Endodermal cell (in vitro differentiated cells): ENCODE results near the gene FAM236D. TPM values are rescaled to one million over a fixed set of nuclear protein-coding genes. Genes with fewer than 3 reads are reported as not detected.
"Not testable (repeated sequence)": the region's sequence is repeated elsewhere in the genome, so short reads cannot be mapped to it uniquely, and the experiment has no call there.

Source experiments
- DNase-seq: peaks from one replicate; pipeline ENCODE4 v3.0.0-alpha.2; 2017
- H3K27ac ChIP-seq: 2 replicates; pipeline ENCODE4 v1.5.1; 2013; ENCODE audit warnings: mild to moderate bottlenecking, low read depth, low read length, moderate library complexity
- H3K27me3 ChIP-seq: 2 replicates; pipeline ENCODE4 v1.6.1; 2013; ENCODE audit warnings: mild to moderate bottlenecking, low read length, moderate library complexity; ENCODE audit not compliant: insufficient read depth, control insufficient read depth, poor library complexity, severe bottlenecking
- H3K36me3 ChIP-seq: 2 replicates; pipeline ENCODE4 v1.7.0; 2013; ENCODE audit warnings: mild to moderate bottlenecking, low read length, moderate library complexity; ENCODE audit not compliant: control insufficient read depth, insufficient read depth
- H3K4me1 ChIP-seq: one replicate; pipeline ENCODE4 v1.7.0; 2013; ENCODE audit warnings: low read length; ENCODE audit not compliant: control insufficient read depth, insufficient read depth
- H3K4me3 ChIP-seq: 2 replicates; pipeline ENCODE4 v1.5.1; 2013; ENCODE audit warnings: mild to moderate bottlenecking, low read length, moderate library complexity
- H3K9ac ChIP-seq: 2 replicates; pipeline ENCODE4 v1.6.1; 2013; ENCODE audit warnings: mild to moderate bottlenecking, low read length, moderate library complexity; ENCODE audit not compliant: poor library complexity, severe bottlenecking; ENCODE audit errors: extremely low read depth
- H3K9me3 ChIP-seq: 2 replicates; pipeline ENCODE4 v1.6.1; 2013; ENCODE audit warnings: mild to moderate bottlenecking, low read length, moderate library complexity; ENCODE audit not compliant: control insufficient read depth
- H3K27ac Mint-ChIP-seq: 2 replicates; pipeline ENCODE4 v1.8.0; 2020; ENCODE audit warnings: mixed read lengths
- H3K27me3 Mint-ChIP-seq: 2 replicates; pipeline ENCODE4 v1.8.0; 2021; ENCODE audit warnings: mild to moderate bottlenecking, mixed read lengths; ENCODE audit not compliant: insufficient read depth
- H3K36me3 Mint-ChIP-seq: 2 replicates; pipeline ENCODE4 v1.8.0; 2020; ENCODE audit warnings: low read depth, mixed read lengths
- H3K4me1 Mint-ChIP-seq: 2 replicates; pipeline ENCODE4 v1.8.0; 2020; ENCODE audit warnings: mixed read lengths
- H3K4me3 Mint-ChIP-seq: 2 replicates; pipeline ENCODE4 v1.8.0; 2020; ENCODE audit warnings: mild to moderate bottlenecking, moderate library complexity, mixed read lengths
- H3K9me3 Mint-ChIP-seq: 2 replicates; pipeline ENCODE4 v1.8.0; 2020; ENCODE audit warnings: mild to moderate bottlenecking, mixed read lengths
- WGBS, 2 experiments: methylation state at CpG; one replicate each; pipeline versions ENCODE4 v1.1.5 to v1.1.7; 2013; ENCODE audit warnings: missing lambda C conversion rate in 2 of 2, mixed read lengths in 1 of 2; ENCODE audit not compliant: insufficient coverage in 1 of 2, insufficient read length in 1 of 2; 5-methylcytosine and 5-hydroxymethylcytosine counted together
- long read RNA-seq, 4 experiments: library from polyadenylated mRNA in 2 of 4; library from RNA in 1 of 4; library from capped mRNA in 1 of 4; stranded (forward) in 3 of 4; unstranded in 1 of 4; transcript quantifications; one replicate each; pipeline ENCODE4 v2.0.0, GENCODE V29; 2020 to 2021; ENCODE audit warnings: inconsistent platforms in 1 of 4
- polyA plus RNA-seq, 2 experiments: library from polyadenylated mRNA; stranded (reverse); fragments of 50-300 nt; gene quantifications; one replicate each; pipeline ENCODE4 v1.2.3, GENCODE V29; 2013
- total RNA-seq, 2 donors: library from RNA; stranded (reverse); fragmentation: NEBNext Ultra II Directional in 1 of 2; extraction: Animal tissue kit (Norgen Biotek cat#: 25700) in 1 of 2; gene quantifications; 2 replicates in 1 of 2; 3 replicates in 1 of 2; pipeline ENCODE4 v1.2.1, GENCODE V29; 2021

Gene FAM236D
- total RNA-seq = not detected
- not detected for polyA plus RNA-seq (2013, experiment 1 of 2)
- polyA plus RNA-seq (2013, experiment 2 of 2) = not detected
- long read RNA-seq, experiment 1 = 0 reads
- long read RNA-seq, experiment 2 = 0 reads
- long read RNA-seq, experiment 3 = 0 reads
- long read RNA-seq, experiment 4 = 0 reads

DNA sequence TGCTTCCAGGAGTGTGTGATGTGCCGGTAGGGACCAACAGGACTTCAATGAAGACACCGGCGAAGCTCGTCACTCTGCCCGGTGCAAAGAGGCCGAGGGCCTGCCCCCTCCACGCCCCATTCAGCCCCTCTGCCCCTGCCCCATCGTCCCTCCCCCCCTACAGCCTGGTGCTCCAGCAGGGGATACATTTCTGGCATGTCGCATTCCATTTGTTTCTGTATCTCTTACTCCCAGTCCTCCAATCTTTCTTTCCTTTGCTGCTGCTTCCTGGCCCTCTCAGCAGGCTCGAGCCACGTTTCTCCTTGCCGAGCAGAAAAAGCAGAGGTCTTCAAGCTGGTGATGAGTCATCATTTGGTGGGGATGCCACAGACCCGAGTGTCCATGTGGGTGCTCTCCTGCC, at the start of gene FAM236D:
Gene FAM236D (minus strand): TSS at position 101 of the 400 bp plus-strand sequence. CDS start 100 bp downstream, at position 1.
- not testable (repeated sequence) for H3K4me3 Mint-ChIP-seq, H3K9ac ChIP-seq, H3K36me3 ChIP-seq, DNase-seq, H3K27ac ChIP-seq, H3K27me3 ChIP-seq, H3K27ac Mint-ChIP-seq, H3K9me3 ChIP-seq, H3K36me3 Mint-ChIP-seq, H3K27me3 Mint-ChIP-seq, H3K4me1 ChIP-seq, H3K9me3 Mint-ChIP-seq, H3K4me1 Mint-ChIP-seq, H3K4me3 ChIP-seq
- no CpG with 5 or more reads among the region's 13 CpGs for WGBS, 2 experiments

DNA sequence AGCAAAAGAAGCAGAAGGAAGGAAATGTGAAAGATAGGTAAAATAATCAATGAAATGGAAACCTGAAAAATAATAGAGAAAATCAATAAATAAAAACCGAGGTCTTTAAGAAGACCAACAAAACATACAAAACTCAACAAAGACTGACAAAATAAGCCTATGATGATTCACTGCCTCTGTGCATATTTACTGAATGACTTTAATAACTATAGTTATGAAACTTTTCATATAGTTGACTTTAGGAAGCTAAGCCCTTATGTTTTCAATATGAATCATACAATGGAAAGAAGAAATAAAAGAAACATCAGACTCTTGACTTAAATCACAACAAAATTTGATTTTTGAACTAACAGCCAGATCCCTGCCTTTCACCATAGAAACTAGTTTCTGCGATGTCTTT, 29.5 kb upstream of the FAM236D start:
- H3K9me3 ChIP-seq, H3K27me3 Mint-ChIP-seq, H3K27ac Mint-ChIP-seq, H3K9ac ChIP-seq, DNase-seq, H3K4me3 ChIP-seq, H3K36me3 ChIP-seq, H3K27me3 ChIP-seq, H3K4me1 ChIP-seq, H3K36me3 Mint-ChIP-seq, H3K4me1 Mint-ChIP-seq, H3K27ac ChIP-seq, H3K4me3 Mint-ChIP-seq, H3K9me3 Mint-ChIP-seq: not testable (repeated sequence)
- WGBS, 2 experiments = no CpG with 5 or more reads among the region's 2 CpGs

DNA sequence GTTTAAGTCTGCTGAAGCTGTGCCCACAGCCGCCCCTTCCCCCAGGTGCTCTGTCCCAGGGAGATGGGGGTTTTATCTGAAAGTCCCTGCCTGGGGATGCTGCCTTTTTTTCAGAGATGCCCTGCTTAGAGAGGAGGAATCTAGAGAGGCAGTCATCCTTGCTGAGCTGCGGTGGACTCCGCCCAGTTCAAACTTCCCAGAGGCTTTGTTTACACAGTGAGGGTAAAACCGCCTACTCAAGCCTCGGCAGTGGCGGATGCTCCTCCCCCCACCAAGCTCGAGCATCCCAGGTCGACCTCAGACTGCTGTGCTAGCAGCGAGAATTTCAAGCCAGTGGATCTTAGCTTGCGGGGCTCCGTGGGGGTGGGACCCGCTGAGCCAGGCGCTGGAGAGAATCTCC, 22.7 kb upstream of the FAM236D start:
- DNase-seq, H3K9me3 ChIP-seq, H3K27me3 Mint-ChIP-seq, H3K9me3 Mint-ChIP-seq, H3K27ac Mint-ChIP-seq, H3K36me3 ChIP-seq, H3K27me3 ChIP-seq, H3K4me3 ChIP-seq, H3K4me1 ChIP-seq, H3K9ac ChIP-seq, H3K4me3 Mint-ChIP-seq, H3K36me3 Mint-ChIP-seq, H3K27ac ChIP-seq, H3K4me1 Mint-ChIP-seq: not testable (repeated sequence)
- WGBS, 2 experiments = no CpG with 5 or more reads among the region's 13 CpGs

DNA sequence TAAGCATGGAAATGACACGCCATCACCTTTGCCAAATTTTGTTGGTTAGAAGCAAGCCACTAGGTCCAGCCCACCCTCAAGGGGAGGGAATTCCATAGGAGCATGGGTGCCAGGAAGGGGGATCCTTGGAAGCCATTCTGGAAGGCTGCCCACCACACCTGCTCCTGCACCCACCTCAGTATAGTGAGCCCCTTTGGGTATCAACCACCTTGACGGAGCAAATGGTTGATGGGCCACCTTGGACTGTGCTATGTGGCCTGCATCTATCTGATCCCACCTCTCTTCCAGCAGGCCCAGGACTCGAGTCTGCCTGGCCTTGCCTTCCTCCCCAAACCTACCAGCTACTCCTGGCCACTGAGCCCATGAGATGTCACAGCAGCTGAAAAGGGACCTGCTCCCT, 17.6 kb downstream of the FAM236D start:
- H3K27ac ChIP-seq, H3K4me1 Mint-ChIP-seq, H3K9ac ChIP-seq, H3K4me3 Mint-ChIP-seq, H3K27me3 ChIP-seq, H3K9me3 Mint-ChIP-seq, DNase-seq, H3K4me1 ChIP-seq, H3K27ac Mint-ChIP-seq, H3K9me3 ChIP-seq, H3K36me3 ChIP-seq, H3K36me3 Mint-ChIP-seq, H3K4me3 ChIP-seq, H3K27me3 Mint-ChIP-seq: not testable (repeated sequence)
- WGBS, 2 experiments = no CpG with 5 or more reads among the region's 3 CpGs

DNA sequence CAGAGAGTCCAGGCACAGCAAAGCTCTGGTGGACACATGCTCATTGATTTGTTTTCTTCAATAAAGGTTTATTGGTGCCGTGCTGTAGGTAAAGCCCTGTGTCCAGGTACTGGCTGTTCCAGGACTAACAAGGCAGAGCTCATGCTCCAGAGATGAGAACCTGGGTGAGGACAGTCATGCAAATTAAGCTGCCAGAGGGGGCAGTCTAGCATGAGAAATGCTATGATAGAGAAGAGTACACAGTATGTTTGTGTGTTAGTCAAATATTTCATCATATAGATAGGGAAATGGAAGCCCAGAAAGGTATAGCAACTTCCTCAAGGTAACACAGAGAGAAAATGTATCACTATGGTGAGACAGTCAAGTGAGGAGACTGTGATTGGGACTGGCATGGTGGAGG, 19.9 kb downstream of the FAM236D start:
- H3K4me3 ChIP-seq, H3K4me1 Mint-ChIP-seq, H3K9me3 Mint-ChIP-seq, H3K27me3 Mint-ChIP-seq, H3K27ac Mint-ChIP-seq, DNase-seq, H3K9ac ChIP-seq, H3K9me3 ChIP-seq, H3K36me3 ChIP-seq, H3K27me3 ChIP-seq, H3K27ac ChIP-seq, H3K4me3 Mint-ChIP-seq, H3K36me3 Mint-ChIP-seq, H3K4me1 ChIP-seq: not testable (repeated sequence)
- WGBS, 2 experiments = no CpG with 5 or more reads among the region's 1 CpG

DNA sequence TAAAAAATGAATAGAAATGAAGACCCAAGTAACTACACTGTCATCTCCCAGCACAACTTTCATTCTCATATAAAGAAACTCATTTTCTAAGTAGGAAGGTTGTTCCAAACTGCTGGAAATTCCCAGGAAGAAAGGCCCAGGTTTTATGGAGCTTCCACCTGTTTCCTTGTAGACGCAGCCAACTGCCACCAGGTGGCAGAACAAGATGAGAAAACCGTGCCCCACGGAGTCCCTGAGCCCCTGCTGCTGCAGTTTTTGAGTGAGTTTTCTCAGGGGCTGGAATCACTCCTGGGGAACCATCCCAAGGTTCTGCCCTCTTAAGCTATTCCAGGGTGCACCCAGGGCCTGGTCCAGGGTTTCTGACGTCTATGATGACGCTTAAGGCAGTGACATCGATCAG, 24.0 kb downstream of the FAM236D start:
- H3K27me3 ChIP-seq, H3K4me1 ChIP-seq, H3K4me1 Mint-ChIP-seq, H3K36me3 ChIP-seq, DNase-seq, H3K9me3 ChIP-seq, H3K27ac ChIP-seq, H3K27ac Mint-ChIP-seq, H3K36me3 Mint-ChIP-seq, H3K9me3 Mint-ChIP-seq, H3K4me3 Mint-ChIP-seq, H3K4me3 ChIP-seq, H3K9ac ChIP-seq, H3K27me3 Mint-ChIP-seq: not testable (repeated sequence)
- no CpG with 5 or more reads among the region's 6 CpGs for WGBS, 2 experiments

DNA sequence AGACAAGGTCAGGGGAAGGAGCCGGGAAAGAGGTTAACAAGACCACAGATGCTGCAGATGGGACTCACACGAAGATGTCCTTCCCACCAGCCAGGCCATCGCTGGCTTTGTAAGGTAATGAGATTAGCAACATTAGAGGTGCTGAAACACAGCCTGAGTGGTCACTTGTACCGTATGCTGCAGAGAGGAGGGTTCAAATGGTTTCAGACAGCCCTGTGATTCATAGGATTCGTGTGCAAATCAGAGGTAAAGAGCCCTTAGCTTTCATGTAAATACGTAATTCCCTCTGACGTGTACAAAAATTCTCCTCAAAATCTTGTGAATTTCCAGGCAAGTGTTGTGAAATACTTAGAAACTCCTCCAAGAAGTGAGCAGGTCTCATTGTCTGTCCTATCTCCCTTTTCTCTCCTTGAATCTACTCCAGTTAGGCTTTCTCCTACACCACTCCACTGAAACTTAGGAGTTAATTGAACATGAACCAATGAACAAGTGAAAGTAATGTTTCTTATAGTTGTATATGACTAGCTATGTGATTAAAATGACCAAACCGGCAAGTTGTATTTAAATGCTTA, 24.6 kb downstream of the FAM236D start:
- H3K4me3 ChIP-seq, H3K36me3 ChIP-seq, DNase-seq, H3K4me1 ChIP-seq, H3K9me3 Mint-ChIP-seq, H3K4me3 Mint-ChIP-seq, H3K27ac Mint-ChIP-seq, H3K9me3 ChIP-seq, H3K27ac ChIP-seq, H3K36me3 Mint-ChIP-seq, H3K27me3 Mint-ChIP-seq, H3K4me1 Mint-ChIP-seq, H3K9ac ChIP-seq, H3K27me3 ChIP-seq: not testable (repeated sequence)
- WGBS, 2 experiments = no CpG with 5 or more reads among the region's 8 CpGs
